K562 (cell line): Measurements from ENCODE around the gene FAM200B. TPM values are rescaled to one million over a fixed set of nuclear protein-coding genes. Genes with fewer than 3 reads are reported as not detected.

Source experiments
- GATA2 ChIP-seq: sonication (generic); formaldehyde crosslinking; IDR thresholded peaks from 2 replicates; pipeline ENCODE4 v1.4.0; 2020; ENCODE audit warnings: mild to moderate bottlenecking, missing genetic modification reagents
- HDAC8 ChIP-seq: fragments of 450-650 bp; IDR thresholded peaks from 2 replicates; pipeline ENCODE4 v1.6.1; 2016; ENCODE audit warnings: mild to moderate bottlenecking, missing genetic modification characterization, moderate library complexity, missing compliant biosample characterization
- KAT7 ChIP-seq: sonication (generic); formaldehyde crosslinking; IDR thresholded peaks from 2 replicates; pipeline ENCODE4 v1.8.0; 2022; ENCODE audit warnings: missing genetic modification reagents, mild to moderate bottlenecking, borderline replicate concordance
- NFATC3 ChIP-seq: fragments of 450-650 bp; IDR thresholded peaks from 2 replicates; pipeline ENCODE4 v1.6.1; 2017; ENCODE audit warnings: mild to moderate bottlenecking
- ZBTB2 ChIP-seq: fragments of 450-650 bp; IDR thresholded peaks from 2 replicates; pipeline ENCODE4 v1.6.1; 2016; ENCODE audit warnings: antibody characterized with exemption
- ZC3H11A ChIP-seq: IDR thresholded peaks from 2 replicates; pipeline ENCODE4 v1.6.1; 2012; ENCODE audit warnings: low read depth, low read length, improper control_type of control experiment
- ZKSCAN3 ChIP-seq: fragments of 250-450 bp; sonication (Bioruptor Pico); IDR thresholded peaks from 2 replicates; pipeline ENCODE4 v1.4.0; 2020
- ZKSCAN8 ChIP-seq: fragments of 200-800 bp; sonication (Bioruptor generic); IDR thresholded peaks from 2 replicates; pipeline ENCODE4 v1.6.1; 2016; ENCODE audit warnings: missing genetic modification characterization, missing compliant biosample characterization
- ZNF175 ChIP-seq: fragments of 200-800 bp; sonication (Bioruptor generic); IDR thresholded peaks from 2 replicates; pipeline ENCODE4 v1.6.1; 2016; ENCODE audit warnings: low read depth, mild to moderate bottlenecking, missing genetic modification characterization, missing compliant biosample characterization
- ZNF253 ChIP-seq: fragments of 250-450 bp; sonication (Bioruptor Pico); conservative IDR thresholded peaks from 2 replicates; pipeline ENCODE4 v1.6.1; 2021; ENCODE audit warnings: mild to moderate bottlenecking
- ZNF699 ChIP-seq: fragments of 250-450 bp; sonication (Bioruptor Pico); IDR thresholded peaks from 2 replicates; pipeline ENCODE4 v1.8.0; 2021; ENCODE audit warnings: mild to moderate bottlenecking, moderate library complexity; ENCODE audit not compliant: insufficient replicate concordance
- ZNF76 ChIP-seq: fragments of 250-450 bp; sonication (Bioruptor Pico); IDR thresholded peaks from 2 replicates; pipeline ENCODE4 v1.4.0; 2020; ENCODE audit warnings: mild to moderate bottlenecking, moderate library complexity, borderline replicate concordance
- polyA plus RNA-seq, 8 experiments: library from polyadenylated mRNA; depleted of rRNA in 4 of 8; stranded (reverse) in 5 of 8; unstranded in 3 of 8; fragments of >200 nt; fragmentation: Nextera tagmentation in 2 of 8; fragmentation: Illumina TruSeq in 1 of 8; extraction: Ambion mirVana in 2 of 8; extraction: Trizol in 1 of 8; gene quantifications; 2 replicates each; pipeline versions ENCODE4 v1.2.1 to v1.2.3, GENCODE V29; 2011 to 2014; ENCODE audit warnings: inconsistent platforms in 1 of 8, missing spikeins in 1 of 8
- total RNA-seq, 7 experiments: library from RNA; depleted of rRNA in 6 of 7; stranded (reverse); fragments of >200 nt in 6 of 7; fragmentation: Illumina TruSeq in 2 of 7; extraction: Trizol in 2 of 7; gene quantifications; 2 replicates each; pipeline versions ENCODE4 v1.2.1 to v1.2.3, GENCODE V29; 2011 to 2021; ENCODE audit warnings: low replicate concordance in 1 of 7
- TF ChIP-seq, protein P1 (sequence below): fragments of 250-450 bp; sonication (Bioruptor Pico); IDR thresholded peaks from 2 replicates; pipeline ENCODE4 v1.4.0; 2020
- TF ChIP-seq, protein P2 (sequence below): fragments of 450-650 bp; IDR thresholded peaks from 2 replicates; pipeline ENCODE4 v1.6.1; 2016; ENCODE audit warnings: mild to moderate bottlenecking, moderate library complexity

Gene FAM200B
- total and polyA plus RNA-seq, 9 of the 15 experiments (the other 6 are each of a cell fraction or from before 2014, with no cell fraction given), result 17.4 to 48.0 (median 25.5) TPM

DNA sequence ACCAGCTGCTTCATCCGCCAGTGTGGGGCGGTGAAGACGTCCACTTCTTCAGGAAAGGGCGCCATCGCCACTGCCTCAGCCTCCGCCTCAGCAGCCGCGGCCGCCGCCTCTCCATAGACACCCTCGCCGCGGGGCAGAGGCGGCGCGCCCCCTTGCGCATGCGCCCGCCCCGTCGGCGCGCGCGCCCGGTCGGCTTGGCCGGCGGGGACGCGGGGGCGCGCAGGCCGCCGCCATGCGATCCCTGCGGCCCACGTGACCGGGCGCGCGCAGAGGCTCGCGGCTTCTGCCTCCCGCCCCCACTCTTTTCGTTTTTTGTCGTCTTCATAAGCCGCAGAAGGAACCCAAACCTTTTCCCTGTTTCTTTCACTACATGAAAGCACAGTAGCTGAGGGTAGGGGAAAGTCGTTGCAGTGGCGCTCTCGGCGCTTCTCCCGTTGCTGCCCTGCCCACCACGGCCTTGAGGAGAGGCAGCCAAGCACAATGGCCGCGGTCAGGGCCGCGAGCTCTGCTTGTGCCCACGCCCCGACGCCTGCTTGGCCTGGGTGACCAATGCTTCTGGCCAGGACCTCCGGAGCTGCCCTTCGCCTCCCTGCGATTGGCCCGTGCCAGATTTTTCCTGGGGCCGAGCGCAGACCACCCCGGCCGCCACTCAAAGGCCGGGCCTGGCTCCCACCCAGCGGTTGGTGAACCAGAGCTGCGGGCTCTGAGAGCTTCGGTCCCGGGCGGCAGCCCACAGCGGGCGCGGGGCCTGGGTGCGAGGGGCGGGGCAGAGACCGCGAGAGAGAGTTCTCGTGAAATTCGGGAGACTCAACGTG lies 26.2 kb upstream of the FAM200B start, which contains the start of gene FBXL5 (continued):
- TF ChIP-seq ZBTB2 (no peak), ZKSCAN8 (peak; percentile 60; the same call in 1 of the 2 replicates), GATA2 (CRISPR knock-in tag) (no peak), ZNF76 (CRISPR knock-in tag) (peak; percentile 19; the same call in 1 of the 2 replicates), HDAC8 (peak; percentile 86), ZNF253 (CRISPR knock-in tag) (no peak), NFATC3 (no peak), ZKSCAN3 (CRISPR knock-in tag) (no peak), ZNF175 (CRISPR knock-in tag) (peak; percentile 93), KAT7 (CRISPR knock-in tag) (peak; percentile 86), ZC3H11A (no peak), ZNF699 (CRISPR knock-in tag) (no peak)
- TF ChIP-seq, protein P1, sequence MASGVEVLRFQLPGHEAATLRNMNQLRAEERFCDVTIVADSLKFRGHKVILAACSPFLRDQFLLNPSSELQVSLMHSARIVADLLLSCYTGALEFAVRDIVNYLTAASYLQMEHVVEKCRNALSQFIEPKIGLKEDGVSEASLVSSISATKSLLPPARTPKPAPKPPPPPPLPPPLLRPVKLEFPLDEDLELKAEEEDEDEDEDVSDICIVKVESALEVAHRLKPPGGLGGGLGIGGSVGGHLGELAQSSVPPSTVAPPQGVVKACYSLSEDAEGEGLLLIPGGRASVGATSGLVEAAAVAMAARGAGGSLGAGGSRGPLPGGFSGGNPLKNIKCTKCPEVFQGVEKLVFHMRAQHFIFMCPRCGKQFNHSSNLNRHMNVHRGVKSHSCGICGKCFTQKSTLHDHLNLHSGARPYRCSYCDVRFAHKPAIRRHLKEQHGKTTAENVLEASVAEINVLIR (CRISPR knock-in tag), result 0 out of 2 replicates have a peak, but pooled peaks have one; percentile 30
- TF ChIP-seq, protein P2, sequence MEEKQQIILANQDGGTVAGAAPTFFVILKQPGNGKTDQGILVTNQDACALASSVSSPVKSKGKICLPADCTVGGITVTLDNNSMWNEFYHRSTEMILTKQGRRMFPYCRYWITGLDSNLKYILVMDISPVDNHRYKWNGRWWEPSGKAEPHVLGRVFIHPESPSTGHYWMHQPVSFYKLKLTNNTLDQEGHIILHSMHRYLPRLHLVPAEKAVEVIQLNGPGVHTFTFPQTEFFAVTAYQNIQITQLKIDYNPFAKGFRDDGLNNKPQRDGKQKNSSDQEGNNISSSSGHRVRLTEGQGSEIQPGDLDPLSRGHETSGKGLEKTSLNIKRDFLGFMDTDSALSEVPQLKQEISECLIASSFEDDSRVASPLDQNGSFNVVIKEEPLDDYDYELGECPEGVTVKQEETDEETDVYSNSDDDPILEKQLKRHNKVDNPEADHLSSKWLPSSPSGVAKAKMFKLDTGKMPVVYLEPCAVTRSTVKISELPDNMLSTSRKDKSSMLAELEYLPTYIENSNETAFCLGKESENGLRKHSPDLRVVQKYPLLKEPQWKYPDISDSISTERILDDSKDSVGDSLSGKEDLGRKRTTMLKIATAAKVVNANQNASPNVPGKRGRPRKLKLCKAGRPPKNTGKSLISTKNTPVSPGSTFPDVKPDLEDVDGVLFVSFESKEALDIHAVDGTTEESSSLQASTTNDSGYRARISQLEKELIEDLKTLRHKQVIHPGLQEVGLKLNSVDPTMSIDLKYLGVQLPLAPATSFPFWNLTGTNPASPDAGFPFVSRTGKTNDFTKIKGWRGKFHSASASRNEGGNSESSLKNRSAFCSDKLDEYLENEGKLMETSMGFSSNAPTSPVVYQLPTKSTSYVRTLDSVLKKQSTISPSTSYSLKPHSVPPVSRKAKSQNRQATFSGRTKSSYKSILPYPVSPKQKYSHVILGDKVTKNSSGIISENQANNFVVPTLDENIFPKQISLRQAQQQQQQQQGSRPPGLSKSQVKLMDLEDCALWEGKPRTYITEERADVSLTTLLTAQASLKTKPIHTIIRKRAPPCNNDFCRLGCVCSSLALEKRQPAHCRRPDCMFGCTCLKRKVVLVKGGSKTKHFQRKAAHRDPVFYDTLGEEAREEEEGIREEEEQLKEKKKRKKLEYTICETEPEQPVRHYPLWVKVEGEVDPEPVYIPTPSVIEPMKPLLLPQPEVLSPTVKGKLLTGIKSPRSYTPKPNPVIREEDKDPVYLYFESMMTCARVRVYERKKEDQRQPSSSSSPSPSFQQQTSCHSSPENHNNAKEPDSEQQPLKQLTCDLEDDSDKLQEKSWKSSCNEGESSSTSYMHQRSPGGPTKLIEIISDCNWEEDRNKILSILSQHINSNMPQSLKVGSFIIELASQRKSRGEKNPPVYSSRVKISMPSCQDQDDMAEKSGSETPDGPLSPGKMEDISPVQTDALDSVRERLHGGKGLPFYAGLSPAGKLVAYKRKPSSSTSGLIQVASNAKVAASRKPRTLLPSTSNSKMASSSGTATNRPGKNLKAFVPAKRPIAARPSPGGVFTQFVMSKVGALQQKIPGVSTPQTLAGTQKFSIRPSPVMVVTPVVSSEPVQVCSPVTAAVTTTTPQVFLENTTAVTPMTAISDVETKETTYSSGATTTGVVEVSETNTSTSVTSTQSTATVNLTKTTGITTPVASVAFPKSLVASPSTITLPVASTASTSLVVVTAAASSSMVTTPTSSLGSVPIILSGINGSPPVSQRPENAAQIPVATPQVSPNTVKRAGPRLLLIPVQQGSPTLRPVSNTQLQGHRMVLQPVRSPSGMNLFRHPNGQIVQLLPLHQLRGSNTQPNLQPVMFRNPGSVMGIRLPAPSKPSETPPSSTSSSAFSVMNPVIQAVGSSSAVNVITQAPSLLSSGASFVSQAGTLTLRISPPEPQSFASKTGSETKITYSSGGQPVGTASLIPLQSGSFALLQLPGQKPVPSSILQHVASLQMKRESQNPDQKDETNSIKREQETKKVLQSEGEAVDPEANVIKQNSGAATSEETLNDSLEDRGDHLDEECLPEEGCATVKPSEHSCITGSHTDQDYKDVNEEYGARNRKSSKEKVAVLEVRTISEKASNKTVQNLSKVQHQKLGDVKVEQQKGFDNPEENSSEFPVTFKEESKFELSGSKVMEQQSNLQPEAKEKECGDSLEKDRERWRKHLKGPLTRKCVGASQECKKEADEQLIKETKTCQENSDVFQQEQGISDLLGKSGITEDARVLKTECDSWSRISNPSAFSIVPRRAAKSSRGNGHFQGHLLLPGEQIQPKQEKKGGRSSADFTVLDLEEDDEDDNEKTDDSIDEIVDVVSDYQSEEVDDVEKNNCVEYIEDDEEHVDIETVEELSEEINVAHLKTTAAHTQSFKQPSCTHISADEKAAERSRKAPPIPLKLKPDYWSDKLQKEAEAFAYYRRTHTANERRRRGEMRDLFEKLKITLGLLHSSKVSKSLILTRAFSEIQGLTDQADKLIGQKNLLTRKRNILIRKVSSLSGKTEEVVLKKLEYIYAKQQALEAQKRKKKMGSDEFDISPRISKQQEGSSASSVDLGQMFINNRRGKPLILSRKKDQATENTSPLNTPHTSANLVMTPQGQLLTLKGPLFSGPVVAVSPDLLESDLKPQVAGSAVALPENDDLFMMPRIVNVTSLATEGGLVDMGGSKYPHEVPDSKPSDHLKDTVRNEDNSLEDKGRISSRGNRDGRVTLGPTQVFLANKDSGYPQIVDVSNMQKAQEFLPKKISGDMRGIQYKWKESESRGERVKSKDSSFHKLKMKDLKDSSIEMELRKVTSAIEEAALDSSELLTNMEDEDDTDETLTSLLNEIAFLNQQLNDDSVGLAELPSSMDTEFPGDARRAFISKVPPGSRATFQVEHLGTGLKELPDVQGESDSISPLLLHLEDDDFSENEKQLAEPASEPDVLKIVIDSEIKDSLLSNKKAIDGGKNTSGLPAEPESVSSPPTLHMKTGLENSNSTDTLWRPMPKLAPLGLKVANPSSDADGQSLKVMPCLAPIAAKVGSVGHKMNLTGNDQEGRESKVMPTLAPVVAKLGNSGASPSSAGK, result peak; percentile 95
